Stimulated activated naive CD8-positive, alpha-beta T cell treated with anti-CD3 and anti-CD28 coated beads, Interleukin-15, Interleukin-2, amounts not matched to agents 100 U/mL and 50 U/mL, for 24 hours (primary cell): ENCODE measurements around the gene C17orf78.
A peak's percentile ranks its signal among the peaks of the same experiment; 100 is the strongest.
"Not testable (repeated sequence)": the region's sequence is repeated elsewhere in the genome, so short reads cannot be mapped to it uniquely, and the experiment has no call there.

ENCODE experiments used
- ATAC-seq: fragments of 150-1000 bp; cut with Tn5 transposase; one replicate; pipeline ENCODE4 v1.10.0; 2021
- DNase-seq: peaks from one replicate; pipeline ENCODE4 v3.0.0; 2021

Gene C17orf78

DNA sequence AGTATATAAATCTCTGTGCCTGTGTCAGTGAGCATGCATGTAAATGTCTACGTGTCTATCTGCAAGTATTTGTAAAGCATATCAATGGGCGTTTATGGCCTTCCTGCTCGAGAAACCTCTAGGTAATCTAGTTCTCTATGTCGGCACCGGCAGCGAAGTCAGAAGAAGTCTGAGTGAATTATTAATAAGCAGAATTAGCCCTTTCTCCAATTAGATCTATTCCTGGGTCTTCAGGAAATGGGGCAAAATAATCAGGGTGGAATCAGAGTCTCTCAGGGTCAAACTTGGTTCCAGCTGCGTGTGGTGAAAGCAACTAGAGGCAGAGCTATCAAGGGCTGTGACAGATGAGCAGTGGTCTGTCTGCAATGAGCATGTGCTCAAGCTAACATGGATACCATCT, at the start of gene C17orf78:
Gene C17orf78, plus strand, starts transcription at position 280 of the 400 bp plus-strand sequence. Its CDS starts 108 bp downstream, at position 388.
- no peak for ATAC-seq
- no peak for DNase-seq

DNA sequence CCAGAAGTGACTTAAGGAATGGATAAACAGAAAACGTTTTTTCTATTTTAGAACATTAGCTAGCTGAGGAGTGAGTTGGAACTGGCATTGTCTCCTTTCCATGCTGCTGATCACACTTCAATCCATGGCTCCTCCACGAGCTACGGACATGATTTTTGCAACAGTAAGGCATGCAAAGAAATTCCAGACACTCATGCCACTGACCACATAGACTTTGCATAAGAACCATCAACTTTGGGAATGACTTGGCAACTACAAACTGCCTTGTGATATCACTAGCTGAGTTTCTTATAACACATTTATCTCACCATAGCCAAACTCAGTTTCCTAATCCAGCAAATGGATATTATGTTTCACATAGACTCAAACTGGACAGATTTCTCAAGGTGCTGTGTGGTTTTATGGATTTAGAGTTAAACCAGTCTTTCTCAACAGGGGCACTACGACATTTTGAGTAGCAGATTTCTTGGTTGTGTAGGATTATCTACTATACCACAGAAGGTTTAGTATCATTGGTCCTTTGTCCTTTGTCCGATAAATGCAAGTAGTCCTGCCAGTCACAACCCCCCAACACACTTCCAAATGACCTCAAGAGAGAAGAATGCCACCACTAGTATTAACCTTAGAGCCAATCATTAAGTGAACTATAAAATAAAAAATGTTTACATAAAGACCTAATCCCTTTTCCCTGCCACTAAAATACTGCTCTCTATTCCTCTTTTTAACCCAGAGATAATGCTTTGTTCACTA, 48.3 kb upstream of the C17orf78 start:
- no peak for ATAC-seq
- DNase-seq = no peak

DNA sequence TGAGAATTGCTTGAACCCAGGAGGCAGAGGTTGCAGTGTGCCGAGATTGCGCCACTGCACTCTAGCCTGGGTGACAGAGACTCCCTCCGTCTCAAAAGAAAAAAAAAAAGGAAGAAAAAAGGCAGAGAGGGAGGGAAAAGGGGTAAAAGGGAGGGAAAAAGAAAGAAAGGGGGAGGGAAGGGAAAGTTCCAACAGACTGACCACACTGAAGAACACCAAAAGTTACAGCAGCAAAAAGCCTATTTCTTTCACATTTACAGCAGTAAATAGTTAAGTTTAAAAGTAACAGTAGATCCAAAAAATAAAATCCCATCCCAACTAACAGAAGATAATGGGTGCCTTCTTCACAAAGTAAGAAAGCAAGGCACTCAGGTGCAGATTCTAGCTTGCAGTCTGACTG, 36.9 kb upstream of the C17orf78 start:
- DNase-seq = no peak
- ATAC-seq = no peak

DNA sequence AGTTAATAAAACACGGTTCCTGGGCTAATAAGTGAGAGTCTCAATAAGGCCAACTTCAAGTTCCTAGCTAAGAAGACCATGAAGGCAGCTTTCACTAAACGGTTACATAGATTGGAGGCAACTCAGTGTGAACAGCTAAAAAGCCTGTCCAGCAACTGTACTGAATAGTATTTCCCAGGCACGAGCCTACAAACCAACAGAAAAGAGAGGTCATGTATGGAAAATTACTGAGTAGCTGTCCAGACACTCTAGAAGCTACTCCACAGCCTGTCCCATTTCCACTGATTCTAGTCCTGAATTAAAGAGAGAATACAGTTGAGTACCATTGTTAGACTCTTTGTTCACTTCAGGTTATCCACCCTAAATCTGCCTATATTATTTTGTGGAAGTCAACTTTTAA, 36.5 kb upstream of the C17orf78 start:
- ATAC-seq (no peak), DNase-seq (no peak)

DNA sequence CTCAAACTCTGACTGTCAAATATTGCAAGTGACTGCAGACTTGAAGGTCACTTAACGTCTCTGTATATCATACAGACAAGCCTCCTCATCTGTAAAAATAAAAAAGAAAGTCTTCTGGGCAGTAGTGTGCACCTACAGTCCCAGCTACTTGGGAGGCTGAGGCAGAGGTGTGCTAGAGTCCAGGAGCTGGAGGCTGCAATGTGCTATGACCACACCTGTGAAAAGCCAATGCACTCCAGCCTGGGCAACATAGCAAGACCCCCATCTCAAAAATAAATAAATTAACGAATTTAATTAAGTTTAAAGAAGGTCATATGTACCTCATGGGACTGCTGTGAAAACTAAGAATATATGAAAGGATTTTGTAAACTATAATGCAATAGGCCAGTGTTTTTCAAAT, 35.0 kb upstream of the C17orf78 start:
- DNase-seq (no peak), ATAC-seq (no peak)

DNA sequence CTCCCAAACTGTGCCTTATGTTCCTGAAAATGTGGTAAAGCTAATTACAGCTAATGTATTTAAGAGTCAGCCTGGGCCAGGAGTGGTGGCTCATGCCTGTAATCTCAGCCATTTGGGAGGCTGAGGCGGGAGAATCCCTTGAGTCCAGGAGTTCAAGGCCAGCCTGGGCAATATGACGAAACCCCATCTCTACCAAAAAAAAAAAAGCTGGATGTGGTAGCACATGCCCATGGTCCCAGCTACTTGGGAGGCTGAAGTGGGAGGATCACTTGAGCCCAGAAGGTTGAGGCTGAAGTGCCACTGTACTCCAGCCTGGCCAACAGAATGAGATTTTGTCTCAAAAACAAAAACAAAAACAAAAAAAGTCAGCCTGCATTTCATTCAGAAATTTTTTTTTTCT, 33.2 kb upstream of the C17orf78 start:
- ATAC-seq (no peak), DNase-seq (no peak)

DNA sequence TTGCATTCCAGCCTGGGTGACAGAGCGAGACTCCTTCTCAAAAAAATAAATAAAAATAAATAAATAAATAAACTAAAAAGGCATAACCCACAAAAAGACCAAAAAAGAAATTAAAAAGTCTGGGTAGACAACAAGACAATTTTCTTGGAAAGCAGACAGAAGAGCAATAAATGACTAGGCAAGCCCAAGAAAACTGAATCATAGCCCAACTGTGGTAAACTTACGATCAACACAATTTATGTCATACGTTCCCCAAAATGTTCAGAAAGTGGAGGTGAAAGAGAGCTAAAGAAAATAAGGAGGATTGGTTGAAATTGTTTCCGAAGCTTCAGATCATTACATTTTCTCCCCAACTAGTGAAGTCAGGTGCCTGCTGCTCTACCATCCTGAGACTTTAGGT, 31.3 kb upstream of the C17orf78 start:
- no peak for DNase-seq
- peak; percentile 14 for ATAC-seq

DNA sequence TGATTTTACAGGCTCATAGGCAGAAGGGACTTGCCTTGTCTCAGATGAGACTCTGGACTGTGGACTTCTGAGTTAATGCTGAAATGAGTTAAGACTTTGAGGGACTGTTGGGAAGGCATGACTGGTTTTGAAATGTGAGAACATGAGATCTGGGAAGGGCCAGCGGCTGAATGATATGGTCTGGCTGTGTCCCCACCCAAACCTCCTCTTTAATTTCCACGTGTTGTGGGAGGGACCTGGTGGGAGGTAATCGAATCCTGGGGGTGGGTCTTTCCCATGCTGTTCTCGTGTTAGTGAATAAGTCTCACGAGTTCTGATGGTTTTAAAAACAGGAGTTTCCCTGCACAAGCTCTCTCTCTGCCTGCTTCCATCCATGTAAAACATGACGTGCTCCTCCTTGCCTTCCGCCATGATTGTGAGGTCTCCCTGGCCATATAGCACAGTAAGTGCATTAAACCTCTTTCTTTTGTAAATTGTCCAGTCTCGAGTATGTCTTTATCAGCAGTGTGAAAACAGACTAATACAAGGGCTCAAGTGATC, 28.9 kb upstream of the C17orf78 start:
- not testable (repeated sequence) for ATAC-seq, DNase-seq

DNA sequence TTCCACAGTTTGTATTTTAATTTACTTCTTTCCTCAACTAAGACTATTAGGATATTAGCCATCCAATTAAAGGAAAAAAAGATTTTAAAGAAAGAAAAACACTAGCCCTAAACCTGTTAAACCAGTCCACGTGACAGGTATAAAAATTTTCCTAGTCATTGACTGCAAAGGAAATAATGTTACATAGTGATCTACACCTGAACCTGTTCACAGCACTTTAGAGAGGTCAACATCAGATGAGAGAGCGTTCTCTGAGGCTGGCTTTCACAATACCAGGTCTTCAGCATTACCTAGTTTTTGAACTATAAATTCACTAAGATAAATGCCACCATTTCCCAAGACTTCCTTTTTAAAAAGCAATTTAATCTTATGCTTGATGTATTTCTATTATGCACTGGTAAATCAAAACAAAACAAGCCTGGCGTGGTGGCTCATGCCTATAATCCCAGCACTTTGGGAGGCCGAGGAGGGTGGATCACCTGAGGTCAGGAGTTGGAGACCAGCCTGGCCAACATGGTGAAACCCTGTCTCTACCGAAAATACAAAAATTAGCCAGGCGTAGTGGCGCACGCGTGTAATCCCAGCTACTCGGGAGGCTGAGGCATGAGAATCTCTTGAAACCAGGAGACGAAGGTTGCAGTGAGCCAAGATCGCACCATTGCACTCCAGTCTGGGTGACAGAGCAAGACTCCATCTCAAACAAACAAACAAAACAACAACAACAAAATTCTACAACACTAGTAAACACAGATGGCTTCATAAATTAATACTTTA, 18.8 kb upstream of the C17orf78 start:
- not testable (repeated sequence) for DNase-seq, ATAC-seq

DNA sequence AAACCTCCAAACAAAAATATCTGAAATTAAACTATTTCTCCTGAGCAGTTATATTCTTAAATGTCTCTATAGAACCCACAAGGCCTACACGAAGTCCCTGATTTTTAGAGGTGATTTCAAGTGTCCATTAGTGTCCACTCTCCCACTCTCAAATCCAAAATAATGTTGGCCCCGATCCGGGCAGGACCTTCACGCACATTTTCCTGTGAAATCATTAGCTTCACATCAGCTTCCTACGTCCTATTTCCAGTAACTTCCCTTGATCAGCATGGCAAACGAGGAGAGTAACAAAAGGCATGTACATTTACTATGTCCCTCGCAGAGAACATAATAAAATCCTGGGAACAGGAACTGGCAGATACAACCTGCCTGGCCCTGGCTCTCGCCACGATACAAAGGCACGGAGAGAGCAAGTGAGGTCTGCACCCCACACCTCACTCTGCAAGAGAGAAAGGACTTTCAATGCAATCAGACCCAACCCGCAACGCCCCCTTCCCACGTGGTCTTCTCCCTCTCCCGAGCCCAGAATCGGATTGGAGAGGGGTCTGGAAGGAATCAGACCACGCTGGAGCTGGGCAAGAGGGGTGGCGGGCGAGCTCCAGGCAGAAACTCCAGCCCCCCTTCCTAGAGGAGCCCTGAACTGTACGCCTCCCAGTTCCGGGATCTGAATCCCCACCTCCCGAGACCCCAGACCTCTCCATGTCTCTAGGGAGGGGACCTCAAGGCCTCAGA, 17.5 kb upstream of the C17orf78 start:
- DNase-seq (peak; percentile 58), ATAC-seq (peak; percentile 3)

DNA sequence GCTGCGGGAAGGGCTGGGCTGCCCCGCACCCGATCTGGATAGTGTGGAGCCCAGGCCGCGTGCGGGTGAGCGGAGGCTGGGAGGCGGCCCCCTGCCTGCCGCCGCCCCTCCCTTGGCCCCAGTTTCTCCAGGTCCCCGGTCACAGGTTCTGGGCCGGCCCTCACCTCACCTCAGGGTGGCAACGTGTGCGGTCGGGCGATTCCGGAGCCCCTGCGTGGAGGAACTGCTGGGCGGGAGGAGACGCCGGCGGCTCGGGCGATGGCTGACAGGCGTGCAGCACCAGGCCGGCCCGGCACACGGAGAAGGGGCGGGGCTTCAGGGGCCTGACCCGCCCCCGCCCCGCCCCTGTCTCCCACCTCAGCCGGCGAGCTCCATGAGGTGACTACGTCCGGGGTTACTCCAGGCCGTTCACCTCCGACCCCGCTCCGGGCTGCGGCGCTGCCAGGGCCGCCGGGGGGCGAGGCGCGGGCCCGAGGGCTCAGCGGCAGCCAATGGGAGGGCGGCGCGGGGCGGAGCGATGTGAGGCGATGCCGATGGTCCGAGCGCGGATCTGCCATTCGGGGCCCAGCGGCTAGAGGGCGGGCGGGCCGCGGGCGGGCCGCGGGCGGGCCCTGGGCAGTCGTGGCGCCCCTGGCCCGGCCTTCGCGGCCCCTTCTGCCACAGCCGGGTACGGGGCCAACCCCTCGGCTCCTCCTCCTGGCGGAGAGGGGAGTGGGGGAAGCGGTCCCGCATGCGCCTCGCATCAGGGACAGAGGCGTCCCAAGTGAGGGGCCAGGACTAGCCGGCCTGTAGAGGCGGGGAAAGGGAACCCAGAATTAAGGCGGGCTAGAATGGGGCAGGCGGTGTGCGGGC, 16.7 kb upstream of the C17orf78 start:
- peak; percentile 98 for ATAC-seq
- peak; percentile 96 for DNase-seq

DNA sequence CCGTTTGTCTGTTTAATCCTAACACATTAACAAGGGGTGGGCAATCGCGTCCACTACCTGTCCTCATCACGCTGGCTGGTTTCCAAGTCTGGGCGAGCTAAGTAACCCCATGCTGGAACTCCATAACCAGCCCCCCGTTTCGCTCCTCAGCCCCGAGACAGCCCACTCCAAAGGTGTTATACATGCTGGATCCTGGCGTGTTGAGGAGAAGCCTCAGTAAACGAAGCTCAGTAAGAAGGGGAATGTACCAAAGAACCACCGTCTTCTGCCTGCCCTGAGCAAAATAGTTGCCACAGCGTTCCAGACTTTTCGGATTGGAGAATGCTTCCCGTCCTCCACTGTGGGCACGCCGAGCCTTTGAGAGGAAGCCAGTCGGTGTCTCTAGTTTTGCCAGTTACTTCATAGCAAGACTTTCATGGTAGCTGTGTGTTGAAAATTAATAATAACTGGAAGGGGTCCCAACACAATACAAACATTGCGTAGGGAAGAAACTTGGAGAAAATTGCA, 16.1 kb upstream of the C17orf78 start:
- ATAC-seq = no peak

DNA sequence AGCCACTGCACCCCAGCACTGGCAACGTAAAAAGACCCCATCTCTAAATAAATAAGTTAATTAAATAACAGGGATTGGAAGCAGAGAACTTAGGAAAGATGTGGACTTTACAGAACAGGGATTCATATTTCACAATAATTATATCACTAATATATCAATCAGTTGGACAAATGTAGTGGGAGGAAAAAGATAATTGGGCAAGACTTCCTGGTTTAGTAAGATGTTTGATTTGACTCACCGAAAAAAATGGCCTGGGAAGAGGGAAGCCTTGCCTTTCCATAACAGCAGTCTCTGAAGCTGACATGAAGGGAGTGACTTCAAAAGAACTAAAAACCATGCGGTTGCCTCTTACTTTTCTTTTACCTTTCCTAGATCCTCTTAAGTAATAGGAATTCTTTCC, 15.2 kb upstream of the C17orf78 start:
- ATAC-seq (no peak), DNase-seq (no peak)

More for the DNA sequence above, 16.1 kb upstream of the C17orf78 start:
- no peak for DNase-seq

DNA sequence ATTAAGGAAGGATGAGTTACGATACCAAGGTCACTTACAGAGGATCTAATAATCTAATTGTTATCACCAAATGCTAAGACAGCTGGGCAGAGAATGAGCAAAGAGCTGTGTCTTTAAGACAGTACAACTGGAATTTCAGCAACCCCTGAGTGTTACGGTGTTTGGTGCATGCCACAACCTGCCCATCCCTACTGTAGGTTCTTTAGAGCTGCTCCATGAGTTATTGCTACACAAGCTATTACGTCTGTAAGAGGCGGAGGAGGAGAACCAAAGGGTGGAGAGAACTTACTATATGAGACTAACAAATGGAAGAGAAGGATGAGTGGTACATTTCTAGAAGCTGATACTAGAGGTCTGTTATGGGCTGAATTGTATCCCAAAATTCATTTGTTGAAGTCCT, 14.2 kb upstream of the C17orf78 start:
- ATAC-seq = no peak

DNA sequence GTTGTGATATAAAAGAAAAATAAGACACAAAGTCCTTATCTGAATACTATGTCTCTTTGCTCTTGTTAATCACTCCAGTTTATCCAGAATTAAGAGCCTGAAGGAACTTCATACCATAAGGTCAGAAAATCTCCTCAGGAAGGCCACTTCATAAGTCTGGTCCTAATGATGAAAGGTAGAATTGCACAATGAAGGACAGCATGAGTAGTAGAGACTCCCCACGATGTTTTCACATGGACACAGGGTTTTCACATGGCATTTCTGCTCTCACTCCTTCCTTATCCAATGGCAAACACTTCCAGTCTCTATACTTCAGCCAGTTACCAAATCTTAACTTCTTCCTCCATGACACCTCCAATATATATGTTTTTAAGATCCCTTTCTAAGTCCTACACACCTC, 10.2 kb upstream of the C17orf78 start:
- DNase-seq (no peak), ATAC-seq (no peak)

More for the DNA sequence above, 14.2 kb upstream of the C17orf78 start:
- DNase-seq = no peak

DNA sequence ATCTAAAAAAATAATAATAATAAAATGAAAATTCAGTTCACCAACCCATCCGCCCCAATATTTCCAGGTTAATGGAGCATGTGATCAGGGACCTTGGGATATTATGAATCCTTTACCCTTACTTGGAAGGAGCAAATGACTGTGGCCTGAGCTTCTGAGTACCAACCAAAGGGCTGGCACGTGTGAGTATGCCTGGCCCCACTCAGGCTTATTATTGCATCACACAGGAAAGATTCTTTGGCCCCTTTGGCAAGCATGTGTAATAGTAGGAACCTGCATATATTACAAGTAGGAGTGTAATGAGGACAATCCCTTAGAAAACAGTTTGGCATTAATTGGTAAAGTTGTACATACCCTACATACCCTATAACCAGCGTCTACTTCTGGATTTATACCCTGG, 7.2 kb upstream of the C17orf78 start:
- ATAC-seq (no peak), DNase-seq (no peak)

DNA sequence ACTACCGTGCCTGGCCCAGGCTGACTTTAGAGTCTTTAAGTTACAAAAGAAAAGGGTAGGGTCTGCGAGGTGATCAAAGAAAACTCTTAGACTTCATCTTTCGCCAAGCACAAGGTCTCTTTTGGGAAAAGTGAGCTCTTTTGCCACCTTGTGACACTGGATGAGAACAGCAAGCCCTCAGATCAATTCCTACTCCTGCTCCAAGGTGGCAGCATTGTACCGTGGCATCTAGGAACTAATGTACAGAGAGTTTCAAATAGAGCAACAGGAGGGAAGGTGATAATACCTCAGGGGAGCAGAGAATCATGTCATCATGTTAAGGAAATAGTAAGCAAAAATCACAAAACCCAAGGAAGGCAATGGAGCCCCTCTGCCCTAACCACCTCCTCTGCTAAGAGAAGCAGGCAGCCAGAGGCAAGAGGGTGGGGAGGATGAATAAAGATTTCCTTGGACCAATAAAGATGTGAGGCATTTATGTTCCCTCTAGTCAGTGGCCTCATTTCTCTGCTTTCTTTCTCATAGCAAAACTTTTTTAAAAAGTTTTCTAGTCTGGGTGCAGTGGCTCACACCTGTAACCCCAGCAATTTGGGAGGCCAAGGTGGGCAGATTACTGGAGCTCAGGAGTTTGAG, 2.1 kb upstream of the C17orf78 start:
- peak; percentile 99 for ATAC-seq
- peak; percentile 63 for DNase-seq

DNA sequence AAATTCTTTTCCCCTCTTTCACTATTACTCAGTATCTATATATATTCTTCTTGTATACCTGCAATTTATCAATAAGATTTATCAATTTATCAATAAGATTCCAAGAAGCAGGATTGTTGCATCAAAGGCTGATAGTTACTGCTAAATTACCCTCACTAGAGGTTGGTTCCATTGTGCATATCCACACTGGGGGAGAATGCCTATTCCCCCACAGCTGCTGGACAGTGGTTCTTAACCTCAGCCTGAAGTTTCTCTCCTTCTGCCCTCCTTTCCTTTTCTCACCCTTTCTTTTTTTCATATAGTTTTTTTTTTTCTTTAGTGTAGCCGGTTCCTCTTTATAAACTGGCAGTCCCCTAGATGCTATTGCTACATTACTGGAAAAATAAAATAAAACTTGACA, 6.3 kb downstream of the C17orf78 start:
- no peak for ATAC-seq
- no peak for DNase-seq

DNA sequence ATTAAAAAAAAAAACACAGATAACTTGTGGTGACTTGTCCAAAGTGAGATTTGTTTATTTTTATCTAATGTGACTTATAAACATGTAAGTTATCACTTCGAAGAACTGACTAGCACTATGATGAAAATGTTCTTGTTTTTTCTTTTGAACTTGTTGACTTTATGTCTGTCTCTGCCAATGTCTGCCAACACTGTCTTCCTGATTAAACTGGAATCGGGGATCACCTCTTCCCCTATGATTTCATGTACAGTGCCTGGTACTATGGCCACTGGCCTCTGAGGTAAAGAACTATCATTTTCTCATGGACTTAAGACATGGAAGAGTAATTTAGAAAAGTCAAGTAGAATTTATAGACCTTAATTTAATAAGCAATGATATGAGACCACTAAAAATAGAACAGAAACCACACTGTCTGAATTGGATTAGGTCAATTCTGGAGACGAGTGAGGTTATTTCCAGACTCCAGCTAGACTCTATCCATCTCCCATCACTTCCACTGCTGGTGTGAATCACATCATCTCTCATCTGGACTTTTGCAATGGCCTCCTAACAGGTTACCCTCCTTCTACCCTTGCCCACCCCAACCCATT, 8.9 kb downstream of the C17orf78 start:
- ATAC-seq (no peak), DNase-seq (no peak)

DNA sequence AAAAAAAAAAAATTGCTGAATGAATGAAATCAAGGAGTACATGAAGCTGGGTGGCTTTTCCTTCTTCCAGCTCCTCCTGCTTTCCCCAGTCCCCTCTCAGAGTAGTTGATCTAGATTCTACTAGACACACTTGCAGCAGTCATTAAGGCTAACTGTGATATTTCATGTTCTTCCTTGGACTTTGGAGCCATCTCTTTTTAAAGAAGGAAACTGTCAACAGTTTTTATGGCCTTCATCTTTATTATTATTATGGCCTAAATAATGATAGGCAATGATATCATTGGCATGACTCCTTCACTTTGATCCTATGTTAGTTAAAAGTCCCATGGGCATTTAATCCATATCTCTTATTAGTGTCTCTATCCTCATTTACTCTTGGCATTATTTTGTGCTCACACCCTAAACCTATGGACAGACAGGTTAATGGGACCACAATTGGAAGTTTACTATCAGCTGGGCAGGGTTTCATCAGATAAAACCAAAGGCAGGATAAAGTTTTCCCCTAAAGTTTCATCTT, 9.7 kb downstream of the C17orf78 start:
- DNase-seq = no peak
- no peak for ATAC-seq
